ENCODE data around the gene DGKI. TPM values are rescaled to one million over a fixed set of nuclear protein-coding genes. Genes with fewer than 3 reads are reported as not detected.

Gene DGKI
- total RNA-seq, 5 donors from 2014 or later (not counting 1 experiment from before 2014, with no cell fraction given): not detected

DNA sequence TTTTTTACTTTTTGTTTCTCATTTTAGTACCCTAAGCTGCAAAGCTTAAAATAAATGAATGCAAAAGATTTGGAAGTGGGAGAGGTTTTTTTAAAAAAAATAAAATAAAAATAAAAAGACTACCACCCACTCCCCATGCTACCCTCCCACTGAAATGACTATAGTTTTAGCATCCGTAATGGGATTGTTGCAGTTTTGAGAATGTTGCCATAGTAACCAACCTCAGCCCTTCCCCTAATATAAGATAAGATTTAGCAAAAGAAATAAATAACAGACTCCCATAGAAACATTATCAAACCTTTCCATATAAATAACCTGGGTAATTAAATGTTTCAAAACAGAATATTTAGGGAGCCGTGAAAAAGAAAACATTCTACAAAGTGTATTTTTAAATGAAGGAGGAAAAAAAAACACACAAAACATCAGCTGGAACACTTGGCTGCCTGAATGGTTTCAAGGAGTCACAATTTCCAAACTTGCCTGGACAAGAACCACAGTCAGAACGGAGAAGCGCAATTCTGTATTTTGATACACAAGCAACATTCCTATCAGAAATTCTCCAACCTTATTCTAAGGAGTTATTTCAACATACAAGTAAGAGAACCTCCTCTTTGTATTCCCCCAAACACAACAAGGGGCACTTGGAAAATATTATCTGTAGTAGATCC lies 57.4 kb downstream of the DGKI start:
- POLR2A ChIA-PET: interaction anchor here in 1 of 2 donors (0.6 kb wide), 1 partner anchor 353 kb away, joined by 3 read pairs; no protein-coding TSS in a partner anchor
- no peak overlapping the region for H3K4me3 Mint-ChIP-seq

GRCh38 chr7:137787301-137787976 lies 59.3 kb downstream of the DGKI start:
- peaks cover 0 to 14% (median 3%) of the 10 kb centered on the region in 3 donors for H3K9me3 Mint-ChIP-seq
- no peaks in the 10 kb centered on the region for H3K4me1 Mint-ChIP-seq
- H3K27ac Mint-ChIP-seq: no peak overlapping the region
- H3K4me1 ChIP-seq (ENCODE audit: control insufficient read depth in 1 of 2, extremely low read depth in 1 of 2, insufficient read depth in 2 of 2, low read length in 2 of 2): no peaks in the 10 kb centered on the region
- H3K36me3 ChIP-seq (ENCODE audit: control insufficient read depth in 2 of 2, extremely low read depth in 1 of 2, insufficient read depth in 1 of 2, low read length in 1 of 2): no peaks in the 10 kb centered on the region
- H3K27me3 ChIP-seq (replicated peaks in 1 of 2; ENCODE audit: control insufficient read depth in 2 of 2, extremely low read depth in 1 of 2, insufficient read depth in 2 of 2, low read length in 1 of 2): peaks cover 0 to 3% of the 10 kb centered on the region in 2 experiments
- no peak for ATAC-seq (replicated peaks in 1 of 4)
- H3K27me3 Mint-ChIP-seq: peaks cover 11 to 21% of the 10 kb centered on the region in 2 donors
- no peak overlapping the region for H3K27ac ChIP-seq (ENCODE audit: low read length)
- ChIA-PET CTCF (no interaction called here), POLR2A (no interaction called here)
- no CpG with 5 or more reads among the region's 3 CpGs for WGBS (ENCODE audit: insufficient coverage)
- no peak overlapping the region for H3K4me3 Mint-ChIP-seq
- no peaks in the 10 kb centered on the region for H3K36me3 Mint-ChIP-seq
- no peak for DNase-seq
- H3K9me3 ChIP-seq: no peaks in the 10 kb centered on the region
- H3K4me3 ChIP-seq (ENCODE audit: control insufficient read depth in 1 of 2, extremely low read depth in 1 of 2, low read length in 1 of 2): no peak overlapping the region

More for the DNA sequence above, 57.4 kb downstream of the DGKI start:
- Mint-ChIP-seq H3K27me3 (peaks cover 10 to 25% of the 10 kb centered on the region in 2 donors), H3K9me3 (peaks cover 0 to 8% (median 0%) of the 10 kb centered on the region in 3 donors), H3K27ac (no peak overlapping the region), H3K4me1 (no peaks in the 10 kb centered on the region), H3K36me3 (no peaks in the 10 kb centered on the region)
- no peak overlapping the region for H3K4me3 ChIP-seq (ENCODE audit: control insufficient read depth in 1 of 2, extremely low read depth in 1 of 2, low read length in 1 of 2)
- H3K36me3 ChIP-seq (ENCODE audit: control insufficient read depth in 2 of 2, extremely low read depth in 1 of 2, insufficient read depth in 1 of 2, low read length in 1 of 2): no peaks in the 10 kb centered on the region
- 100% methylated on average over 2 of the region's 4 CpGs for WGBS (ENCODE audit: insufficient coverage)
- no peaks in the 10 kb centered on the region for H3K27me3 ChIP-seq (replicated peaks in 1 of 2; ENCODE audit: control insufficient read depth in 2 of 2, extremely low read depth in 1 of 2, insufficient read depth in 2 of 2, low read length in 1 of 2)
- H3K4me1 ChIP-seq (ENCODE audit: control insufficient read depth in 1 of 2, extremely low read depth in 1 of 2, insufficient read depth in 2 of 2, low read length in 2 of 2): no peaks in the 10 kb centered on the region
- H3K9me3 ChIP-seq: no peaks in the 10 kb centered on the region
- ATAC-seq (replicated peaks in 1 of 4) (no peak), DNase-seq (no peak)
- no peak overlapping the region for H3K27ac ChIP-seq (ENCODE audit: low read length)
- CTCF ChIA-PET: no interaction called here

- H3K9me3 ChIP-seq: no peaks in the 10 kb centered on the region
- Mint-ChIP-seq H3K4me1 (no peaks in the 10 kb centered on the region), H3K9me3 (peaks cover 0 to 6% (median 3%) of the 10 kb centered on the region in 3 donors), H3K36me3 (no peaks in the 10 kb centered on the region), H3K4me3 (no peak overlapping the region), H3K27ac (no peak overlapping the region), H3K27me3 (peaks cover 26 to 28% of the 10 kb centered on the region in 2 donors)
- DNase-seq: no peak
- CTCF ChIA-PET: no interaction called here
- POLR2A ChIA-PET: no interaction called here
- no peak overlapping the region for H3K27ac ChIP-seq (ENCODE audit: low read length)
- no peaks in the 10 kb centered on the region for H3K4me1 ChIP-seq (ENCODE audit: control insufficient read depth in 1 of 2, extremely low read depth in 1 of 2, insufficient read depth in 2 of 2, low read length in 2 of 2)
- peaks cover 0 to 10% of the 10 kb centered on the region in 2 experiments for H3K27me3 ChIP-seq (replicated peaks in 1 of 2; ENCODE audit: control insufficient read depth in 2 of 2, extremely low read depth in 1 of 2, insufficient read depth in 2 of 2, low read length in 1 of 2)
- no peak for ATAC-seq (replicated peaks in 1 of 4)
- no peak overlapping the region for H3K4me3 ChIP-seq (ENCODE audit: control insufficient read depth in 1 of 2, extremely low read depth in 1 of 2, low read length in 1 of 2)
- no peaks in the 10 kb centered on the region for H3K36me3 ChIP-seq (ENCODE audit: control insufficient read depth in 2 of 2, extremely low read depth in 1 of 2, insufficient read depth in 1 of 2, low read length in 1 of 2)
These were observed 68.3 kb downstream of the DGKI start for GRCh38 chr7:137778511-137778910.

GRCh38 chr7:137774793-137775201 lies 72.0 kb downstream of the DGKI start:
- WGBS (ENCODE audit: insufficient coverage): 90% methylated on average over 2 of the region's 4 CpGs
- ATAC-seq (replicated peaks in 1 of 4): no peak
- CTCF ChIA-PET: no interaction called here

GRCh38 chr7:137772748-137773147 lies 74.0 kb downstream of the DGKI start:
- DNase-seq: no peak
- H3K27ac Mint-ChIP-seq: no peak overlapping the region
- peaks cover 5% of the 10 kb centered on the region in 2 donors for H3K27me3 Mint-ChIP-seq
- no peaks in the 10 kb centered on the region for H3K9me3 Mint-ChIP-seq
- ATAC-seq (replicated peaks in 1 of 4): no peak
- no peak overlapping the region for H3K27ac ChIP-seq (ENCODE audit: low read length)
- H3K4me1 ChIP-seq (ENCODE audit: control insufficient read depth in 1 of 2, extremely low read depth in 1 of 2, insufficient read depth in 2 of 2, low read length in 2 of 2): no peaks in the 10 kb centered on the region
- POLR2A ChIA-PET: no interaction called here
- no peaks in the 10 kb centered on the region for H3K9me3 ChIP-seq
- no peak overlapping the region for H3K4me3 ChIP-seq (ENCODE audit: control insufficient read depth in 1 of 2, extremely low read depth in 1 of 2, low read length in 1 of 2)
- H3K27me3 ChIP-seq (replicated peaks in 1 of 2; ENCODE audit: control insufficient read depth in 2 of 2, extremely low read depth in 1 of 2, insufficient read depth in 2 of 2, low read length in 1 of 2): no peaks in the 10 kb centered on the region
- no peaks in the 10 kb centered on the region for H3K36me3 Mint-ChIP-seq
- no peaks in the 10 kb centered on the region for H3K4me1 Mint-ChIP-seq
- H3K36me3 ChIP-seq (ENCODE audit: control insufficient read depth in 2 of 2, extremely low read depth in 1 of 2, insufficient read depth in 1 of 2, low read length in 1 of 2): no peaks in the 10 kb centered on the region
- no peak overlapping the region for H3K4me3 Mint-ChIP-seq
- CTCF ChIA-PET: no interaction called here

More at GRCh38 chr7:137774793-137775201, 72.0 kb downstream of the DGKI start:
- H3K4me3 Mint-ChIP-seq: no peak overlapping the region
- Histone ChIP-seq H3K27ac (ENCODE audit: low read length) (no peak overlapping the region), H3K9me3 (no peaks in the 10 kb centered on the region), H3K4me3 (ENCODE audit: control insufficient read depth in 1 of 2, extremely low read depth in 1 of 2, low read length in 1 of 2) (no peak overlapping the region), H3K4me1 (ENCODE audit: control insufficient read depth in 1 of 2, extremely low read depth in 1 of 2, insufficient read depth in 2 of 2, low read length in 2 of 2) (no peaks in the 10 kb centered on the region), H3K27me3 (replicated peaks in 1 of 2; ENCODE audit: control insufficient read depth in 2 of 2, extremely low read depth in 1 of 2, insufficient read depth in 2 of 2, low read length in 1 of 2) (no peaks in the 10 kb centered on the region), H3K36me3 (ENCODE audit: control insufficient read depth in 2 of 2, extremely low read depth in 1 of 2, insufficient read depth in 1 of 2, low read length in 1 of 2) (no peaks in the 10 kb centered on the region)
- H3K9me3 Mint-ChIP-seq: no peaks in the 10 kb centered on the region
- peaks cover 9 to 13% of the 10 kb centered on the region in 2 donors for H3K27me3 Mint-ChIP-seq
- POLR2A ChIA-PET: no interaction called here
- no peaks in the 10 kb centered on the region for H3K4me1 Mint-ChIP-seq
- no peaks in the 10 kb centered on the region for H3K36me3 Mint-ChIP-seq
- DNase-seq: no peak
- no peak overlapping the region for H3K27ac Mint-ChIP-seq

GRCh38 chr7:137772316-137772715 lies 74.5 kb downstream of the DGKI start:
- Histone ChIP-seq H3K4me3 (ENCODE audit: control insufficient read depth in 1 of 2, extremely low read depth in 1 of 2, low read length in 1 of 2) (no peak overlapping the region), H3K4me1 (ENCODE audit: control insufficient read depth in 1 of 2, extremely low read depth in 1 of 2, insufficient read depth in 2 of 2, low read length in 2 of 2) (no peaks in the 10 kb centered on the region), H3K36me3 (ENCODE audit: control insufficient read depth in 2 of 2, extremely low read depth in 1 of 2, insufficient read depth in 1 of 2, low read length in 1 of 2) (no peaks in the 10 kb centered on the region), H3K27ac (ENCODE audit: low read length) (no peak overlapping the region), H3K9me3 (no peaks in the 10 kb centered on the region), H3K27me3 (replicated peaks in 1 of 2; ENCODE audit: control insufficient read depth in 2 of 2, extremely low read depth in 1 of 2, insufficient read depth in 2 of 2, low read length in 1 of 2) (no peaks in the 10 kb centered on the region)
- WGBS (ENCODE audit: insufficient coverage): 86% methylated on average over 1 of the region's 3 CpGs
- CTCF ChIA-PET: no interaction called here
- Mint-ChIP-seq H3K27me3 (peaks cover 5% of the 10 kb centered on the region in 2 donors), H3K4me3 (no peak overlapping the region), H3K27ac (no peak overlapping the region), H3K4me1 (no peaks in the 10 kb centered on the region), H3K36me3 (no peaks in the 10 kb centered on the region), H3K9me3 (no peaks in the 10 kb centered on the region)
- ATAC-seq (replicated peaks in 1 of 4) (no peak), DNase-seq (no peak)
- POLR2A ChIA-PET: no interaction called here

Data from T-cell (primary cell).